Transverse colon (tissue), 4 donors: ENCODE results near the gene PPP1R14B. TPM values are rescaled to one million over a fixed set of nuclear protein-coding genes. Genes with fewer than 3 reads are reported as not detected.

Source experiments
- DNase-seq: peaks from one replicate; pipeline ENCODE4 v3.0.0-alpha.2; 2019
- H3K27ac ChIP-seq, 4 donors: fragments of 200-600 bp; sonication (generic); 2 replicates each; pipeline ENCODE4 v1.5.1; 2016 to 2018; ENCODE audit warnings: inconsistent platforms in 4 of 4
- H3K27me3 ChIP-seq: fragments of 200-600 bp; sonication (generic); 2 replicates; pipeline ENCODE4 v1.5.1; 2017; ENCODE audit warnings: inconsistent platforms
- H3K36me3 ChIP-seq, 4 donors: fragments of 200-600 bp; sonication (generic); 2 replicates each; pipeline ENCODE4 v1.5.1; 2017 to 2019; ENCODE audit warnings: inconsistent platforms in 4 of 4
- H3K4me1 ChIP-seq, 4 donors: fragments of 200-600 bp; sonication (generic); 2 replicates each; pipeline ENCODE4 v1.5.1; 2017 to 2020; ENCODE audit warnings: inconsistent platforms in 4 of 4
- H3K4me3 ChIP-seq, 4 donors: fragments of 200-600 bp; sonication (generic); 1 replicate in 1 of 4; 2 replicates in 3 of 4; pipeline versions ENCODE4 v1.5.1 to v1.6.1; 2017 to 2019; ENCODE audit warnings: inconsistent platforms in 4 of 4
- H3K9me3 ChIP-seq, 2 donors: fragments of 200-600 bp; sonication (generic); 2 replicates each; pipeline ENCODE4 v1.5.1; 2017 to 2019; ENCODE audit warnings: inconsistent platforms in 2 of 2
- EP300 ChIP-seq: sonication (generic); formaldehyde crosslinking; IDR thresholded peaks from one replicate; pipeline ENCODE4 v1.6.1; 2017; ENCODE audit warnings: antibody characterized with exemption, low read depth
- POLR2A ChIP-seq: fragments of 450-650 bp; IDR thresholded peaks from one replicate; pipeline ENCODE4 v1.6.1; 2016; ENCODE audit warnings: antibody characterized with exemption, mild to moderate bottlenecking, moderate library complexity
- POLR2AphosphoS5 ChIP-seq, 3 donors: sonication (generic); formaldehyde crosslinking; IDR thresholded peaks; one replicate each; pipeline ENCODE4 v1.6.1; 2016; ENCODE audit warnings: antibody characterized with exemption in 3 of 3
- WGBS, 2 donors: methylation state at CpG; one replicate each; pipeline ENCODE4 v1.1.5; 2018; ENCODE audit warnings: low coverage in 1 of 2; 5-methylcytosine and 5-hydroxymethylcytosine counted together
- in situ Hi-C, 4 donors: fragments of 200-750 bp; cut with MboI; loops; one replicate each; pipeline versions ENCODE4 v1.15.0 to v1.15.1; 2017; ENCODE audit warnings: low sequenced_read_pairs in 3 of 4, low pct_ligation_motif_present in 1 of 4, low pct_unique_long_range_greater_than_20kb in 1 of 4
- intact Hi-C: fragments of 100-400 bp; cut with DNase I; formaldehyde crosslinking; loops from one replicate; pipeline ENCODE4 v1.15.1; 2023; ENCODE audit warnings: low total_unique reads
- total RNA-seq, 4 donors: library from RNA; depleted of rRNA; stranded (reverse); fragments of >200 nt; gene quantifications; one replicate each; pipeline ENCODE4 v1.1.0, GENCODE V29; 2016
- TF ChIP-seq, protein P1 (sequence below), 5 experiments: fragments of 200-600 bp in 3 of 5; fragments of 450-650 bp in 2 of 5; sonication (generic) in 3 of 5; IDR thresholded peaks; 1 replicate in 2 of 5; 2 replicates in 3 of 5; pipeline ENCODE4 v1.5.1; 2016 to 2017; ENCODE audit warnings: antibody characterized with exemption in 5 of 5, inconsistent platforms in 3 of 5, mild to moderate bottlenecking in 2 of 5, moderate library complexity in 1 of 5

PPP1R14B gene
- total RNA-seq, 4 donors from 2014 or later, result 62.8 to 80.4 (median 73.2) TPM

DNA sequence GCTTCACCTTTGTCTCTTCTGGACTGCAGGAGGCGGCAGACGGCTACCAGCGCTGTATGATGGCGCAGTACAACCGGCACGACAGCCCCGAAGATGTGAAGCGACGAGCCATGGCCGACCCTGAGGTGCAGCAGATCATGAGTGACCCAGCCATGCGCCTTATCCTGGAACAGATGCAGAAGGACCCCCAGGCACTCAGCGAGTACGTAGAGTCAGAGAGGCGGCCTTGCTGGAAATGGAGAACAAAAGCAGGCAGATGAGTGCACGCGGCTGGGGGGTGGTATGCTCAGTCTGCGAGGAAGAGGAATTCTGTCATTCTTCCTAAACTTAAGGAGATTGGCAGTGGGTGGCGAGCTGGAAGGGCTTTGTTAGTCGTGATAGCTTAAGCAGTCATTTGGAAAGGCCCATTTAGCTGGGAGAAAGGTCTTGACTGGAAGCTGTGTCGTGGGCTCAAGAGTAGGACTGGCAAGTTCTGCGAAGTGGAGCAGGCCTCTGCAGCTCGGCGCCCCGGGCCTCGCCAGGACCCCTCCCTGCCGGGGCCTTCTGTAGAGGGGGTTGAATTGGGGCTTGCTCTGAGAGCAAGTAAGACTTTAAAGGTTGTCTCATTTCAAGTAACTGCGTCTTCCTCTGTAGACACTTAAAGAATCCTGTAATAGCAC, 43.2 kb downstream of the PPP1R14B start:
- Histone ChIP-seq H3K27ac (no peak overlapping the region), H3K4me1 (peaks cover 7 to 36% (median 34%) of the 10 kb centered on the region in 4 donors), H3K4me3 (no peak overlapping the region), H3K36me3 (peaks cover 0 to 43% (median 19%) of the 10 kb centered on the region in 4 donors), H3K27me3 (no peaks in the 10 kb centered on the region), H3K9me3 (no peaks in the 10 kb centered on the region)
- in situ Hi-C loops (loop anchor here (5.0 to 10.0 kb wide), 3 partner anchors 91 to 99 kb away; partner anchors contain the start of genes CATSPERZ (in 2 of the 4) and KCNK4 (in 1 of the 4)), intact Hi-C loops (no loop called here)
- DNase-seq, result no peak
- TF ChIP-seq EP300, result no peak
- TF ChIP-seq, protein P1, sequence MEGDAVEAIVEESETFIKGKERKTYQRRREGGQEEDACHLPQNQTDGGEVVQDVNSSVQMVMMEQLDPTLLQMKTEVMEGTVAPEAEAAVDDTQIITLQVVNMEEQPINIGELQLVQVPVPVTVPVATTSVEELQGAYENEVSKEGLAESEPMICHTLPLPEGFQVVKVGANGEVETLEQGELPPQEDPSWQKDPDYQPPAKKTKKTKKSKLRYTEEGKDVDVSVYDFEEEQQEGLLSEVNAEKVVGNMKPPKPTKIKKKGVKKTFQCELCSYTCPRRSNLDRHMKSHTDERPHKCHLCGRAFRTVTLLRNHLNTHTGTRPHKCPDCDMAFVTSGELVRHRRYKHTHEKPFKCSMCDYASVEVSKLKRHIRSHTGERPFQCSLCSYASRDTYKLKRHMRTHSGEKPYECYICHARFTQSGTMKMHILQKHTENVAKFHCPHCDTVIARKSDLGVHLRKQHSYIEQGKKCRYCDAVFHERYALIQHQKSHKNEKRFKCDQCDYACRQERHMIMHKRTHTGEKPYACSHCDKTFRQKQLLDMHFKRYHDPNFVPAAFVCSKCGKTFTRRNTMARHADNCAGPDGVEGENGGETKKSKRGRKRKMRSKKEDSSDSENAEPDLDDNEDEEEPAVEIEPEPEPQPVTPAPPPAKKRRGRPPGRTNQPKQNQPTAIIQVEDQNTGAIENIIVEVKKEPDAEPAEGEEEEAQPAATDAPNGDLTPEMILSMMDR (IDR thresholded peaks at IDR 0.05), result no peak
- no peak for TF ChIP-seq POLR2AphosphoS5 (IDR thresholded peaks at IDR 0.05)
- no peak for TF ChIP-seq POLR2A
- WGBS, 2 donors, result 90% methylated on average over 7 to 27 of the region's 27 CpGs

DNA sequence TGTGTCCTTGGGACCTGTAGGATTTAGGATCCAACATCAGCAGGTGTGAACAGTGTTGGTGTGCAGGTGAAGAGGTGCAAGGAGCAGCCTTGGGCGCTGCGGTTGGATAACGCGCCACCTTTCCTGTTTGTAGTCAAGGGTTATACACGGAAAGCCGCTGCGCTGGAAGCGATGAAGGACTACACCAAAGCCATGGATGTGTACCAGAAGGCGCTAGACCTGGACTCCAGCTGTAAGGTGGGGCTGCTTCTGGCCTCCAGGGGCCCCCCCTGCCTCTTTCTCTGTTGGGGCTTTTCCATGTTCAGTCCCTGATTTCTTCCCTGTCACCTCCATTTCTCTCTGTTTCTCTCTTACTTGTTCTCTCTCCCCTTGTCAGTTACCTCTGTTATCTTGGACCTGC, 43.8 kb downstream of the PPP1R14B start:
- WGBS, 2 donors, result 93% methylated on average over 9 of the region's 9 CpGs; no CpG with 5 or more reads in 1 of the 2 donors
- TF ChIP-seq POLR2AphosphoS5 (IDR thresholded peaks at IDR 0.05), result no peak
- TF ChIP-seq EP300, result no peak
- TF ChIP-seq, protein P1 (IDR thresholded peaks at IDR 0.05), result no peak
- TF ChIP-seq POLR2A, result no peak
- in situ Hi-C loops, result loop anchor here (5.0 to 10.0 kb wide), 3 partner anchors 92 to 99 kb away; partner anchors contain the start of genes CATSPERZ (in 2 of the 4) and KCNK4 (in 1 of the 4)
- intact Hi-C loops, result no loop called here
- H3K4me1 ChIP-seq, result peaks cover 7 to 34% (median 31%) of the 10 kb centered on the region in 4 donors
- H3K36me3 ChIP-seq, result peaks cover 0 to 48% (median 22%) of the 10 kb centered on the region in 4 donors
- no peaks in the 10 kb centered on the region for H3K27me3 ChIP-seq
- H3K4me3 ChIP-seq, result no peak overlapping the region
- no peak for DNase-seq
- H3K9me3 ChIP-seq, result no peaks in the 10 kb centered on the region
- no peak overlapping the region for H3K27ac ChIP-seq

DNA sequence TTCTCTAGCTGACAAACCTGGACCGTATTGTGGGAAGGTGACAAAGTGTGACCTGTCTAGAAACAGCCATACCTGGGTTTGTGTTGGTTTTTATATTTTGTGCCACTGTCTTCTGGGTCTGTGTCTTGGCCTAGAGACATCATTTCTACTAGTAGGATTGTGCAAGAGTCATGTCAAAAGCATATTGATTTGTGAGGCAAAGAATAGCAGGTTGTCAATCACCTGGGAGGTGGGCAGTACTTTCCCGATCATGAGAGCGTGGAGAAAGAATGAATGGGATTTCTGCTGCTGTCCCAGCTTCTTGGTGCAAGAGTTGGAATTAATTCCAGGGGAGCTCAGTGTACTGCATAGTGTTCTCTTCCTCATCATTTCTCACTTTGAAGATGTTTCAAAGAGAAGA, 45.2 kb downstream of the PPP1R14B start:
- in situ Hi-C loops, result loop anchor here (5.0 to 10.0 kb wide), 3 partner anchors 93 to 101 kb away; partner anchors contain the start of genes CATSPERZ (in 2 of the 4) and KCNK4 (in 1 of the 4)
- Histone ChIP-seq H3K9me3 (no peaks in the 10 kb centered on the region), H3K4me1 (peaks cover 7 to 26% (median 24%) of the 10 kb centered on the region in 4 donors), H3K27me3 (no peaks in the 10 kb centered on the region), H3K27ac (no peak overlapping the region), H3K4me3 (no peak overlapping the region), H3K36me3 (peaks cover 0 to 62% (median 29%) of the 10 kb centered on the region in 4 donors)
- TF ChIP-seq, protein P1 (IDR thresholded peaks at IDR 0.05), result no peak
- TF ChIP-seq POLR2AphosphoS5 (IDR thresholded peaks at IDR 0.05), result no peak
- no peak for TF ChIP-seq EP300
- no peak for TF ChIP-seq POLR2A
- intact Hi-C loops, result no loop called here
- 82 to 85% methylated on average over 3 of the region's 3 CpGs for WGBS, 2 donors
- no peak for DNase-seq

DNA sequence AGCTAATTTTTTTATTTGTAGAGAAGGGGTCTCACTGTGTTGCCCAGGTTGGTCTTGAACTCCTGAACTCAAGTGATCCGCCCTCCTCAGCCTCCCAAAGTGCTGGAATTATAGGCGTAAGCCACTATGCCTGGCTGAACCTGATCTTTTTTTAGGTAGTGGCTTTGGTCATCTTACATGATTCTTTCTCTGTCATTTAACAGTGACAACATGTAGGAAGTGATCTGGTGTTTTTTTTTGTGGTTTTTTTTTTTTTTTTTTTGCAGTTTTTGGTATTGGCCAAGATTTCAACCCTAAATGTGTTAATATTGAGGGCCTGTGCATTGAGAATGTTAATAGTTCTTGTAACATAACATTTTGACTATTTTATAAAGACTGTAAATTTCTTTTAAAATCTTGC, 48.2 kb downstream of the PPP1R14B start:
- no peak overlapping the region for H3K4me3 ChIP-seq
- H3K27me3 ChIP-seq, result no peaks in the 10 kb centered on the region
- H3K4me1 ChIP-seq, result no peaks in the 10 kb centered on the region
- H3K36me3 ChIP-seq, result peaks cover 0 to 83% (median 41%) of the 10 kb centered on the region in 4 donors
- no peaks in the 10 kb centered on the region for H3K9me3 ChIP-seq
- H3K27ac ChIP-seq, result no peak overlapping the region
- no peak for DNase-seq
- TF ChIP-seq POLR2AphosphoS5 (IDR thresholded peaks at IDR 0.05), result no peak
- TF ChIP-seq, protein P1 (IDR thresholded peaks at IDR 0.05), result no peak
- TF ChIP-seq POLR2A, result no peak
- no peak for TF ChIP-seq EP300
- in situ Hi-C loops, result no loop called here
- intact Hi-C loops, result no loop called here
- 90 to 100% methylated on average over 2 of the region's 2 CpGs for WGBS, 2 donors
